Astrocyte of the spinal cord (primary cell): ENCODE data around the gene EZH2.

Experiments
- DNase-seq: peaks from one replicate; pipeline ENCODE4 v3.0.0; 2011; ENCODE audit warnings: low read depth, low spot score
- H3K4me3 ChIP-seq: 2 replicates; pipeline ENCODE4 v1.5.1; 2011; ENCODE audit warnings: low read depth, mild to moderate bottlenecking, low read length, moderate library complexity
- CTCF ChIP-seq: IDR thresholded peaks from 2 replicates; pipeline ENCODE4 v1.5.1; 2012; ENCODE audit warnings: low read depth, mild to moderate bottlenecking, low read length, inconsistent platforms
- in situ Hi-C: cut with HindIII; loops from 2 replicates; pipeline ENCODE4 v1.10.0; 2017; ENCODE audit warnings: low sequenced_read_pairs

EZH2 gene

GRCh38 chr7:148802101-148802493 is 82.0 kb downstream of the EZH2 start:
- TF ChIP-seq CTCF, result no peak
- in situ Hi-C loops, result no loop called here

GRCh38 chr7:148800677-148801076 is 83.4 kb downstream of the EZH2 start:
- no peak for TF ChIP-seq CTCF
- DNase-seq, result no peak
- no peak overlapping the region for H3K4me3 ChIP-seq
- in situ Hi-C loops, result no loop called here

More at GRCh38 chr7:148802101-148802493, 82.0 kb downstream of the EZH2 start:
- no peak for DNase-seq
- H3K4me3 ChIP-seq, result no peak overlapping the region

- in situ Hi-C loops, result no loop called here
- no peak for TF ChIP-seq CTCF
- no peak for DNase-seq
Measured at GRCh38 chr7:148799893-148800555, 84.1 kb downstream of the EZH2 start.

GRCh38 chr7:148796841-148797240 is 87.2 kb downstream of the EZH2 start:
- DNase-seq, result no peak
- TF ChIP-seq CTCF, result no peak
- no peak overlapping the region for H3K4me3 ChIP-seq
- in situ Hi-C loops, result no loop called here

More at GRCh38 chr7:148799893-148800555, 84.1 kb downstream of the EZH2 start:
- no peak overlapping the region for H3K4me3 ChIP-seq

GRCh38 chr7:148794476-148794875 is 89.6 kb downstream of the EZH2 start:
- in situ Hi-C loops, result no loop called here
- no peak overlapping the region for H3K4me3 ChIP-seq
- TF ChIP-seq CTCF, result no peak
- DNase-seq, result no peak

- H3K4me3 ChIP-seq, result no peak overlapping the region
- no peak for DNase-seq
- in situ Hi-C loops, result no loop called here
- no peak for TF ChIP-seq CTCF
Measured at GRCh38 chr7:148793590-148793989, 90.5 kb downstream of the EZH2 start.
